Upper lobe of left lung (tissue), 6 donors: ENCODE data around the gene KIAA0825. TPM values are rescaled to one million over a fixed set of nuclear protein-coding genes. Genes with fewer than 3 reads are reported as not detected.

Experiments
- ATAC-seq, 2 donors: fragments of 200-7000 bp; cut with Tn5 transposase; one replicate each; pipeline ENCODE4 v1.9.1; 2022; ENCODE audit warnings: mild to moderate bottlenecking in 2 of 2, moderate library complexity in 2 of 2; ENCODE audit not compliant: low FRiP score in 2 of 2
- DNase-seq, 2 donors: peaks; one replicate each; pipeline ENCODE4 v3.0.0-alpha.2; 2019 to 2020
- H3K27ac ChIP-seq, 4 donors: fragments of 200-600 bp; sonication (generic); one replicate each; pipeline ENCODE4 v1.5.1; 2016 to 2019
- H3K27me3 ChIP-seq, 4 donors: fragments of 200-600 bp; sonication (generic); one replicate each; pipeline ENCODE4 v1.5.1; 2017 to 2019
- H3K36me3 ChIP-seq, 4 donors: fragments of 200-600 bp; sonication (generic); one replicate each; pipeline ENCODE4 v1.5.1; 2016 to 2019
- H3K4me1 ChIP-seq, 4 donors: fragments of 200-600 bp; sonication (generic); one replicate each; pipeline ENCODE4 v1.5.1; 2018 to 2019
- H3K4me3 ChIP-seq, 4 donors: fragments of 200-600 bp; sonication (generic); one replicate each; pipeline ENCODE4 v1.5.1; 2017 to 2019; ENCODE audit warnings: mild to moderate bottlenecking in 2 of 4, moderate library complexity in 1 of 4
- H3K9me3 ChIP-seq, 4 donors: fragments of 200-600 bp; sonication (generic); one replicate each; pipeline ENCODE4 v1.5.1; 2018 to 2019
- CTCF ChIP-seq, 6 experiments: fragments of 450-650 bp in 4 of 6; fragments of 200-600 bp in 2 of 6; sonication (generic) in 2 of 6; IDR thresholded peaks; one replicate each; pipeline ENCODE4 v1.5.1; 2016 to 2019; ENCODE audit warnings: antibody characterized with exemption in 6 of 6
- EP300 ChIP-seq, 4 donors: sonication (generic); formaldehyde crosslinking; IDR thresholded peaks; one replicate each; pipeline ENCODE4 v1.5.1; 2017; ENCODE audit warnings: antibody characterized with exemption in 4 of 4, control low read depth in 2 of 4
- POLR2A ChIP-seq, 4 donors: fragments of 450-650 bp; IDR thresholded peaks; one replicate each; pipeline ENCODE4 v1.5.1; 2016 to 2017; ENCODE audit warnings: antibody characterized with exemption in 4 of 4, mild to moderate bottlenecking in 2 of 4
- POLR2AphosphoS5 ChIP-seq, 2 donors: sonication (generic); formaldehyde crosslinking; IDR thresholded peaks; one replicate each; pipeline ENCODE4 v1.5.1; 2017; ENCODE audit warnings: antibody characterized with exemption in 2 of 2
- WGBS, 2 donors: methylation state at CpG; one replicate each; pipeline ENCODE4 v1.1.5; 2017 to 2018; 5-methylcytosine and 5-hydroxymethylcytosine counted together
- total RNA-seq, 6 donors: library from RNA; depleted of rRNA in 4 of 6; stranded (reverse); fragments of >200 nt in 4 of 6; gene quantifications; one replicate each; pipeline versions ENCODE4 v1.1.0 to v1.2.1, GENCODE V29; 2016 to 2021
- donor health status: DM: no; HTN: no; CAD: no; lungs with moderate emphysema.
- donor health status: DM: no; HTN: yes; CAD: no; lungs with severe emphysema.

KIAA0825 gene
- total RNA-seq, 6 donors from 2014 or later: 3.8 to 19.1 (median 6.6) TPM

GRCh38 chr5:94469894-94470329, 148.5 kb downstream of the KIAA0825 start:
- Histone ChIP-seq H3K27ac (no peak overlapping the region), H3K36me3 (no peaks in the 10 kb centered on the region), H3K9me3 (no peaks in the 10 kb centered on the region), H3K4me1 (no peaks in the 10 kb centered on the region), H3K27me3 (no peaks in the 10 kb centered on the region), H3K4me3 (no peak overlapping the region)
- DNase-seq: no peak
- 57 to 76% methylated on average over 5 of the region's 5 CpGs for WGBS, 2 donors
- TF ChIP-seq POLR2A (IDR thresholded peaks at IDR 0.05): no peak
- TF ChIP-seq POLR2AphosphoS5 (IDR thresholded peaks at IDR 0.05): no peak
- TF ChIP-seq EP300 (IDR thresholded peaks at IDR 0.05): no peak
- TF ChIP-seq CTCF (IDR thresholded peaks at IDR 0.05): no peak
- ATAC-seq: peak in 1 of 2 donors; percentile 47

- no peaks in the 10 kb centered on the region for H3K4me1 ChIP-seq
- no peak for TF ChIP-seq POLR2A (IDR thresholded peaks at IDR 0.05)
- no peak for TF ChIP-seq POLR2AphosphoS5 (IDR thresholded peaks at IDR 0.05)
- no peak for TF ChIP-seq CTCF (IDR thresholded peaks at IDR 0.05)
- TF ChIP-seq EP300 (IDR thresholded peaks at IDR 0.05): no peak
- WGBS, 2 donors: 90 to 92% methylated on average over 5 of the region's 5 CpGs
- H3K9me3 ChIP-seq: no peaks in the 10 kb centered on the region
- DNase-seq (no peak), ATAC-seq (no peak)
- H3K4me3 ChIP-seq: no peak overlapping the region
- H3K27me3 ChIP-seq: no peaks in the 10 kb centered on the region
- H3K27ac ChIP-seq: no peak overlapping the region
- no peaks in the 10 kb centered on the region for H3K36me3 ChIP-seq
Measured at GRCh38 chr5:94467954-94468930, 150.2 kb downstream of the KIAA0825 start.

- Histone ChIP-seq H3K27ac (no peak overlapping the region), H3K4me1 (no peaks in the 10 kb centered on the region), H3K4me3 (no peak overlapping the region), H3K9me3 (no peaks in the 10 kb centered on the region), H3K36me3 (no peaks in the 10 kb centered on the region), H3K27me3 (no peaks in the 10 kb centered on the region)
- 81 to 84% methylated on average over 3 of the region's 3 CpGs for WGBS, 2 donors
- TF ChIP-seq POLR2A (IDR thresholded peaks at IDR 0.05): no peak
- no peak for TF ChIP-seq EP300 (IDR thresholded peaks at IDR 0.05)
- no peak for TF ChIP-seq POLR2AphosphoS5 (IDR thresholded peaks at IDR 0.05)
- TF ChIP-seq CTCF (IDR thresholded peaks at IDR 0.05): no peak
- no peak for DNase-seq
- ATAC-seq: no peak
Measured at GRCh38 chr5:94467346-94467953, 151.0 kb downstream of the KIAA0825 start.

- H3K27me3 ChIP-seq: no peaks in the 10 kb centered on the region
- TF ChIP-seq CTCF (IDR thresholded peaks at IDR 0.05): no peak
- no peak for TF ChIP-seq EP300 (IDR thresholded peaks at IDR 0.05)
- TF ChIP-seq POLR2AphosphoS5 (IDR thresholded peaks at IDR 0.05): no peak
- no peak for TF ChIP-seq POLR2A (IDR thresholded peaks at IDR 0.05)
- WGBS, 2 donors: 50% methylated on average over 2 of the region's 2 CpGs
- H3K27ac ChIP-seq: no peak overlapping the region
- H3K4me3 ChIP-seq: no peak overlapping the region
- ATAC-seq (no peak), DNase-seq (no peak)
- no peaks in the 10 kb centered on the region for H3K36me3 ChIP-seq
- H3K4me1 ChIP-seq: no peaks in the 10 kb centered on the region
- no peaks in the 10 kb centered on the region for H3K9me3 ChIP-seq
Measured at GRCh38 chr5:94463739-94464138, 154.7 kb downstream of the KIAA0825 start.
